MCF 10A (cell line): ENCODE measurements around the gene CHID1. TPM values are rescaled to one million over a fixed set of nuclear protein-coding genes. Genes with fewer than 3 reads are reported as not detected.

ENCODE experiments used
- BruUV-seq: library from RNA; stranded (reverse); fragments of 400-500 nt; replicated peaks from 2 replicates; lab custom pipeline; 2021; lab: Mats Ljungman, UMichigan
- CTCF ChIA-PET: fragments of 300-600 bp; sonication (Branson Sonifier 250); formaldehyde crosslinking; extraction: SDS; loops from one replicate; lab custom pipeline; 2021; ENCODE audit warnings: antibody characterized with exemption, inconsistent platforms; lab: Yijun Ruan, JAX
- POLR2A ChIA-PET: fragments of 300-600, 350-650 bp; sonication (Branson Sonifier 250); formaldehyde crosslinking; extraction: SDS; loops from one replicate; lab custom pipeline; 2020; ENCODE audit warnings: antibody characterized with exemption, inconsistent platforms; lab: Yijun Ruan, JAX
- DNase-seq: peaks from one replicate; pipeline ENCODE4 v3.0.0-alpha.2; 2018; ENCODE audit not compliant: unreplicated experiment
- H3K27ac Mint-ChIP-seq: one replicate; pipeline ENCODE4 v1.8.0; 2022; ENCODE audit warnings: mild to moderate bottlenecking, low read depth, mixed read lengths; ENCODE audit not compliant: unreplicated experiment
- H3K27me3 Mint-ChIP-seq: one replicate; pipeline ENCODE4 v1.8.0; 2022; ENCODE audit warnings: mixed read lengths; ENCODE audit not compliant: insufficient read depth, unreplicated experiment
- H3K36me3 Mint-ChIP-seq: one replicate; pipeline ENCODE4 v1.8.0; 2022; ENCODE audit warnings: mild to moderate bottlenecking, moderate library complexity, mixed read lengths; ENCODE audit not compliant: insufficient read depth, unreplicated experiment
- H3K4me1 Mint-ChIP-seq: one replicate; pipeline ENCODE4 v1.8.0; 2022; ENCODE audit warnings: mixed read lengths; ENCODE audit not compliant: insufficient read depth, unreplicated experiment
- H3K4me3 Mint-ChIP-seq: one replicate; pipeline ENCODE4 v1.8.0; 2022; ENCODE audit warnings: mild to moderate bottlenecking, moderate library complexity, mixed read lengths; ENCODE audit not compliant: unreplicated experiment
- H3K9me3 Mint-ChIP-seq: one replicate; pipeline ENCODE4 v1.8.0; 2022; ENCODE audit warnings: mixed read lengths; ENCODE audit not compliant: unreplicated experiment
- intact Hi-C: fragments of 100-400 bp; cut with micrococcal nuclease; formaldehyde crosslinking; loops from 2 replicates; pipeline ENCODE4 v1.14.1; 2022
- total RNA-seq: library from RNA; stranded (reverse); gene quantifications from 2 replicates; pipeline ENCODE4 v1.2.3, GENCODE V29; 2022
- TF ChIP-seq, protein P1 (sequence below): fragments of 200-600 bp; IDR thresholded peaks from one replicate; pipeline ENCODE4 v1.8.0; 2022; ENCODE audit warnings: antibody characterized with exemption, mild to moderate bottlenecking; ENCODE audit not compliant: unreplicated experiment

Gene CHID1
- total RNA-seq, 1 experiment from 2014 or later: 94.8 TPM

DNA sequence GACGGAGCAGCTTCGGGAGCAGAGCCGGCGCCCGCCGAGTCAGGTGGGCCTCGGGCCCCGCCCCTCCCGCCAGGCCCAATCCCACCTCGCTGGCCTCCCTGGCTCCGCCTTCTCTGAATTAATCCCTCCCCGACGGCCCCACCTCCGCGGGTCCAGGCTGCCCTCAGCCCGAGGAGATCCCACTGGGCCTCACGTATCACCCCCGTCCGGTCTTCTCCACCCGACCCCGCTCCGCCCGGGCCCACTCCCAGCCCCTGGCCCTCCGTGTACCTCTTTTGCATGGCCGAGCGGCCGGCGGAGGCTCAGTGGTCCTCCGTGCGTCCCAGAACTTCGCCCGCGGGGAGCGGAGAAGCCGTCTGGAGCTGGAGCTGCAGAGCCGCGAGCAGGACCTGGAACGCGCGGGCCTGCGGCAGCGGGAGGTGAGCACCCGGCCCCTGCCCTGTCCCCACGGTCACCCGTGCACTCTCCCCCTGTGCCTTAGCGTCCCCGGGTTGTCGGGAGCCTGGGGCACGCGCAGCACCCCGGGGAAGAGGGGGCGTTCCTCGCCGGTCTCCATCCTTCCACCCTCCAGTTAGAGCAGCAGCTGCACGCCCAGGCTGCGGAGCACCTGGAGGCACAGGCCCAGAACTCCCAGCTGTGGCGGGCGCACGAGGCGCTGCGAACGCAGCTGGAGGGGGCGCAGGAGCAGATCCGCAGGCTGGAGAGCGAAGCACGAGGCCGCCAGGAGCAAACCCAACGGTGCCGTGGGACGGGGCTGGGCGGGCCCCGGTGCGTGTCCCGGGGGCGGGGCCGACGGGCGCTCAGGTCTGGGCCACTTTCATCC lies 80.1 kb downstream of the CHID1 start:
- TF ChIP-seq, protein P1, sequence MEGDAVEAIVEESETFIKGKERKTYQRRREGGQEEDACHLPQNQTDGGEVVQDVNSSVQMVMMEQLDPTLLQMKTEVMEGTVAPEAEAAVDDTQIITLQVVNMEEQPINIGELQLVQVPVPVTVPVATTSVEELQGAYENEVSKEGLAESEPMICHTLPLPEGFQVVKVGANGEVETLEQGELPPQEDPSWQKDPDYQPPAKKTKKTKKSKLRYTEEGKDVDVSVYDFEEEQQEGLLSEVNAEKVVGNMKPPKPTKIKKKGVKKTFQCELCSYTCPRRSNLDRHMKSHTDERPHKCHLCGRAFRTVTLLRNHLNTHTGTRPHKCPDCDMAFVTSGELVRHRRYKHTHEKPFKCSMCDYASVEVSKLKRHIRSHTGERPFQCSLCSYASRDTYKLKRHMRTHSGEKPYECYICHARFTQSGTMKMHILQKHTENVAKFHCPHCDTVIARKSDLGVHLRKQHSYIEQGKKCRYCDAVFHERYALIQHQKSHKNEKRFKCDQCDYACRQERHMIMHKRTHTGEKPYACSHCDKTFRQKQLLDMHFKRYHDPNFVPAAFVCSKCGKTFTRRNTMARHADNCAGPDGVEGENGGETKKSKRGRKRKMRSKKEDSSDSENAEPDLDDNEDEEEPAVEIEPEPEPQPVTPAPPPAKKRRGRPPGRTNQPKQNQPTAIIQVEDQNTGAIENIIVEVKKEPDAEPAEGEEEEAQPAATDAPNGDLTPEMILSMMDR: no peak
- Mint-ChIP-seq H3K4me3 (no peak overlapping the region), H3K9me3 (no peaks in the 10 kb centered on the region), H3K36me3 (peaks cover 24% of the 10 kb centered on the region), H3K27ac (no peak overlapping the region), H3K4me1 (peaks cover 17% of the 10 kb centered on the region), H3K27me3 (no peaks in the 10 kb centered on the region)
- ChIA-PET POLR2A (interaction anchor here (0.7 to 11.4 kb wide), 5 partner anchors 12 to 205 kb away, joined by 3 to 274 read pairs (median 5); partner anchors contain the start of genes PNPLA2, POLR2L, RPLP2 and TSPAN4), CTCF (no interaction called here)
- no TSS peak for BruUV-seq
- intact Hi-C loops: no loop called here
- DNase-seq: no peak

DNA sequence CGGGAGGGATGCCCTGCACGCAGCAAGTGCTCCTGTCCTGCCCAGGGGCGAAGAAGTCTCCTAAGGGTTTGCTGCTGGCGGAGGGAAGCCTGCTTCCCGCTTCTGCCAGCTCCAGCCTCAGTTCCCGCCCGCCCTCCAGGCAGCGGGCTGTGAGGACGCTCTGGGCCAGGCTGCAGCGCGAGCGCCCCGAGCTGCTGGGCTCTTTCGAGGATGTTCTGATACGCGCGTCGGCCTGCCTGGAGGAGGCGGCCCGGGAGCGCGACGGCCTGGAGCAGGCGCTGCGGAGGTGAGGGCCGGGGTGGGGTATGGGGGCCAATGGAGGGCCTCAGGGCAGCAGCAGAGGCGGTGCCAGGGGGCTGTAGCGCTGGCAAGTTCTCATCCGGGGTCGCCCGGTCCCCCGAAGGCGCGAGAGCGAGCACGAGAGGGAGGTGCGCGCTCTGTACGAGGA lies 80.7 kb downstream of the CHID1 start:
- ChIA-PET CTCF (no interaction called here), POLR2A (interaction anchor here (1.3 to 11.4 kb wide), 2 partner anchors 11 to 33 kb away, joined by 4 to 274 read pairs; partner anchors contain the start of gene PNPLA2)
- no peak overlapping the region for H3K4me3 Mint-ChIP-seq
- H3K9me3 Mint-ChIP-seq: no peaks in the 10 kb centered on the region
- no peak for DNase-seq
- H3K36me3 Mint-ChIP-seq: peaks cover 24% of the 10 kb centered on the region
- H3K4me1 Mint-ChIP-seq: peaks cover 17% of the 10 kb centered on the region
- no TSS peak for BruUV-seq
- no peak overlapping the region for H3K27ac Mint-ChIP-seq
- TF ChIP-seq, protein P1: no peak
- intact Hi-C loops: no loop called here
- H3K27me3 Mint-ChIP-seq: no peaks in the 10 kb centered on the region

DNA sequence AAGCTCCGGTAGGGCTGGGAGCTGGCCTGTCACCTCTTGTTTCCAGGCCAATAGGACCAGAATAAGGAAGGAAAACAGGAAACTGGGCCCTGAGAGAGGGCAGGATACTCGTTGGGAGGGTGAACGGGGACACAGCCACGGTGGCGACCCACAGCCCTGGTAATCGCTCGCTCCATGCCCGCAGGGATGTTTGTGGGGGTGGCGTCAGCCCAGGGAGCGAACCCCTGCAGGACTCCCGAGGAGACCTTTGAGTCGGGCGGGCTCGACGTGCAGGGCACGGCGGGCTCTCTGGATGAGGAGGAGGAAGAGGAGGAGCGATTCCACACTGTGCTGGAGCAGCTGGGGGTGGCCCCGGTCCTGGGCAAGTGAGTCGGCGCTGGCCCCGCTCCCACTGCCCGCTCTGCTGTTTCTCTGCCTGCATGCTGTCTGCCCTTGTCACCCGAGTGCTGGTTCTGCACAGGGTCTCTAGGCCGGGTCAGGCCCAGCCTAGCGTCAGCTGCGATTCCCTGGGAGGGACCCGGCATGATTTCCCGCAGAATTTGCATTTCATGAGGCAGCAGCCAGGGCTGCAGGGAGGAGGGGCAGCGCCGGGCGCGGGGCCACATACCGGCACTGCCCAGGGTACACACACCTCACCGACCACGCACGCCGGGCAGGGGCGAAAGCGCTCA lies 81.3 kb downstream of the CHID1 start:
- intact Hi-C loops: no loop called here
- Mint-ChIP-seq H3K27me3 (no peaks in the 10 kb centered on the region), H3K4me1 (peaks cover 16% of the 10 kb centered on the region), H3K4me3 (no peak overlapping the region), H3K9me3 (no peaks in the 10 kb centered on the region), H3K36me3 (peaks cover 20% of the 10 kb centered on the region), H3K27ac (no peak overlapping the region)
- CTCF ChIA-PET: no interaction called here
- DNase-seq: no peak
- BruUV-seq: no TSS peak
- POLR2A ChIA-PET: interaction anchor here (1.0 to 11.4 kb wide), 3 partner anchors 8 to 32 kb away, joined by 3 to 274 read pairs (median 4); partner anchors contain the start of gene PNPLA2
- TF ChIP-seq, protein P1: no peak
